GM12865 (cell line): ENCODE data around the gene MAPKAPK3.

Experiments
- DNase-seq: peaks from one replicate; pipeline ENCODE4 v3.0.0; 2010; ENCODE audit warnings: low read depth
- H3K4me3 ChIP-seq: 2 replicates; pipeline ENCODE4 v1.5.1; 2011; ENCODE audit warnings: mild to moderate bottlenecking, low read depth, low read length, control low read depth
- CTCF ChIP-seq: IDR thresholded peaks from 2 replicates; pipeline ENCODE4 v1.5.1; 2011; ENCODE audit warnings: low read length, control low read depth, low read depth, inconsistent platforms; ENCODE audit not compliant: insufficient read depth; ENCODE audit errors: missing control alignments

The MAPKAPK3 gene

DNA sequence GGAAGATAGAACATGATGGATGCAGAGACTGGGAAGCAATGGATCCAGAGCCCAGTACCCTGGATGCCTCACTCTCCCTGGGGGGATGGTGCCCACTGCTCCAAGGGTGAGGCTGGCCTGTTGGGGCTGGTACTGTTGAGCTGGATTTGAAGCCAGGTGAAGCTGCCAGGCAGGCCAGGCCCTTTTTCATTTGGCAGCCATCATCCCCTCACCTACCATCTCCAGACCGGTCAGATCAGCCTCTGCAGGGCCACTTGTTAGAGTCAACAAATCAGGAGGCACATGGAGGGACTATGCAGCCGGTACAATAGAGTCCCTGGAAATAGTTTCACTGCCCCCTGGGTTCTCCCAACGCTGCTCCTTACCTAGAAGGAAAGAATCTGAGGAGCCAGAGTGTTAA, 5.9 kb downstream of the MAPKAPK3 start:
- no peak for TF ChIP-seq CTCF
- no peak overlapping the region for H3K4me3 ChIP-seq
- DNase-seq, result no peak

DNA sequence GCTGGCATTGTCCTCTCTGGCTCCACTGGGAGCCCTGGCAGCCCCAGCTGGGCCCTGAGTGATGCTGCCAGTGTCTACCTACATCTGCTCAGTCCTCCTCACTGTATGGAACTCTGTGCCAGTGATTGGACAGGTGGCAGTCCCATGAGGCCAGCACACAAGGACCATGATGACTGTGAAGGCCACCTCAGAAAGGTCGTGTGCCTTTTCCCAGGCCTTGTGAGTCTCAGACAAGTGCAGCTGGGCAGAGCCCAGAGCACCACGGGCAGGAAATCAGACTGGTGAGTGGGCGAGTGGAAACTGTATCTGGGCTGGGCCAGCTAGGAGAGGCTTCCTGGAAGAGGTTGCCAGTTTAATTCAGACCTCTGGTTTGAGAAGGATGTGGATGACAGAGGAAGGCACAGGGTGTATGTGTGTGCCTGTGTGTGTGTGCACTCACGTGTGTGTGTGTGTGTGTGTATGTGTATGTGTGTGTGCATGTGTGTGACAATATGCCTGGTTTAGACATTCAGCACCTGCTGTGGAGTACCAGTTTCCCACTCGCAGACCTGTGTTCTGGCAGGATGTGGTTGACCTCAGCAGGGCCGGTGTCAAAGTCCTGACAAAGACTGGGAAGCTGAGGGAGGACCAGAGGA, 7.0 kb downstream of the MAPKAPK3 start:
- no peak overlapping the region for H3K4me3 ChIP-seq
- DNase-seq, result peak; percentile 66
- no peak for TF ChIP-seq CTCF

GRCh38 chr3:50624634-50625033, 7.7 kb downstream of the MAPKAPK3 start:
- no peak for TF ChIP-seq CTCF
- DNase-seq, result no peak
- no peak overlapping the region for H3K4me3 ChIP-seq

- TF ChIP-seq CTCF, result no peak
- H3K4me3 ChIP-seq, result no peak overlapping the region
- DNase-seq, result no peak
Measured at GRCh38 chr3:50625231-50626182, 8.6 kb downstream of the MAPKAPK3 start.

DNA sequence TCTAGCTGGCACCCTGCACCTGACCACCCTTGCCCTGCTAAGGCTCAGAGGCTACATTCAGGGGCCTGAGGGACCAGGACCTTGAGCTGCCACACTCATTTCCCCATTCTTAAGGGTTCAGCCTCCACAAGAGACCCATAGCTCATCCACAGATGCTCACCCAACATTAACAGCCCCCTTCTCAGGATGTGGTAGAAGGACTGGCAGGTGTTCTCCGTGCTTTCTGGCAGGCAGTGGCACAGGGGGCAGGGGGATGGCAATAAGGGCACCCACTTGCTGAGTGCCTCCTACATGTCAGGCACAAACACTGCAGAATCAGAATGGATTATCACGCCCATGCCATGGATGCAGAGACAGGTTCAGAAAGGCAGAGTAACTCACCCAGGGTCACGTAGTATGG, 9.4 kb downstream of the MAPKAPK3 start:
- no peak overlapping the region for H3K4me3 ChIP-seq
- no peak for TF ChIP-seq CTCF
- DNase-seq, result no peak

DNA sequence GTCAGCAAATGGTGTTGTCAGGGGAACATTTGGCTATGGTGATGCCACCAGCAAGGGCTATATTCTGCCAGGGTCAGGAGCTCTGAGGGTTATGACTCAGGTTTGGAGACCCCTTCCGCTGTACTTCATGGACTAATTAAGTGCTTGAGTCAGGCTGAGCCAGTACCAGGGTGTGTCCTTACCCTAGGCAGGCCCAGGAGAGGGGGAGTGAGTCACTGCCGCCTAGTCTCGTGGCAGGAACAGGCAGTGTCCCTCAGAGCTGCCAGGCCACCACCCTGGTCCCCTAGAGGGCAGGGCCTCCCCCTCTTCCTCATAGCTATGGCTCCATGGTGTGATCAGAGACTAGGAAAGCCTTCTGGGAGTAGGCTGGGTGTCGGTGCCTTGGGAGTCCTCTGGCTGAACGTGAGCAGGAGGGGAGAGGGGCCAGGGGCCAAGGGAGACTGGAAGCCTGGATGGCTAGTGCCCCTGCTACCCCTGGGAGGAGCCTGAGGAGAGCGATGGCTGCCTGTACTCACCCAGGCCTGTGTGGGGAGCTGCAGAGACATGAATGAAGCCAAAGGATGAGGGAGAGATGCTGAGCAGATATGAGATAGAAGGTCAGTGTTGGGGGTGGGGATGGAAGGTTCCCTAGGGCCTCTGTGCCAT, 10.6 kb downstream of the MAPKAPK3 start:
- TF ChIP-seq CTCF, result peak; percentile 24
- H3K4me3 ChIP-seq, result no peak overlapping the region
- DNase-seq, result no peak
